Measurements from ENCODE around the gene EPHA5. TPM values are rescaled to one million over a fixed set of nuclear protein-coding genes. Genes with fewer than 3 reads are reported as not detected.

EPHA5 gene
- total and polyA plus RNA-seq, 7 donors = 0.01 to 0.06 (median 0.01) TPM; not detected in 4

DNA sequence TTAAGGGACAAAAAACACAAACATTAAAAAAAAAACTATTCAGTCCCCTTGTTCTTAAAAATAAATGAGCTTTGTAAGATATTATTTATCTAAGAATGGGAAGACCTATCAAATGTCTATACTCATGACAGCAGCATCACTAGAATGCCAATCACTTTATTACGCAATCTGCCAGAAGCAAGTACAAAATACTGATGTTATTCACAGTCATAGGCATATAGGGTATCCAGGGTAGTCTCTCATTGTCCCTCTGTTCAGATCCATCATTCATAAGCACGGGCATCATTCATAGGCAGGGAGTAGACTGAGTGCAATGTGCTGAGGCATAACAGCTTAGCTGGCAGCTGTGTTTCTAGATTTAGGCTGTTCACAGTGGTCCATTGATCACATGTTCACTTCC is 109.1 kb downstream of the EPHA5 start:
- 34 to 39% (median 35%) methylated on average over 2 of the region's 2 CpGs for WGBS, 3 donors
- intact Hi-C loops (cut with DNase I) = no loop called here
- Histone ChIP-seq H3K4me3 (no peak overlapping the region), H3K4me1 (no peaks in the 10 kb centered on the region), H3K27ac (no peak overlapping the region), H3K36me3 (ENCODE audit: insufficient read depth in 1 of 2, low read depth in 1 of 2) (no peaks in the 10 kb centered on the region), H3K9me3 (no peaks in the 10 kb centered on the region), H3K27me3 (ENCODE audit: insufficient read depth in 3 of 3, low read length in 2 of 3) (no peaks in the 10 kb centered on the region)
- ATAC-seq (no peak), DNase-seq (no peak)
- TF ChIP-seq CTCF (IDR thresholded peaks at IDR 0.05) = no peak

DNA sequence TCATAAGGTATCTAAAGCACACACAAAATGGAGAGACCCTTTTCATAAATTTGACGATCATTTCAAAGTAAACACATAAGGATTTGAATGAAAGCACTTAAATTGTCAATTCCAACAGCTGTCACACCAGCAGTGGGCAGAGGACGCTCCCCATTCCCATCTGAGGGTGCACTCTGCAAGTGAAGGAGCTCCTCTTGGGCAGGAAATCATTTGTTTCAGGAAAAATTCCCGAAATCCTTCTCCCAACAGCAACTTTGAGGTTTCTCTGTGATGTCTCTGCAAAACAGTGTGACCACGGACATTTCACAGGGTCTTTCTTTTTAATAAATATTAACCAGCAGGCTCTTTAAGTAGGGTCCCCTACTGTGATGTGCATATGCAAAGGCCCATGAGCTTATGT is 111.0 kb downstream of the EPHA5 start:
- Histone ChIP-seq H3K36me3 (ENCODE audit: insufficient read depth in 1 of 2, low read depth in 1 of 2) (no peaks in the 10 kb centered on the region), H3K27ac (no peak overlapping the region), H3K9me3 (no peaks in the 10 kb centered on the region), H3K4me3 (no peak overlapping the region), H3K4me1 (no peaks in the 10 kb centered on the region), H3K27me3 (ENCODE audit: insufficient read depth in 3 of 3, low read length in 2 of 3) (no peaks in the 10 kb centered on the region)
- intact Hi-C loops (cut with DNase I) = no loop called here
- whole genome bisulfite sequencing, 3 donors = 62 to 69% (median 63%) methylated on average over 4 of the region's 4 CpGs
- TF ChIP-seq CTCF (IDR thresholded peaks at IDR 0.05) = no peak
- DNase-seq (no peak), ATAC-seq (no peak)

DNA sequence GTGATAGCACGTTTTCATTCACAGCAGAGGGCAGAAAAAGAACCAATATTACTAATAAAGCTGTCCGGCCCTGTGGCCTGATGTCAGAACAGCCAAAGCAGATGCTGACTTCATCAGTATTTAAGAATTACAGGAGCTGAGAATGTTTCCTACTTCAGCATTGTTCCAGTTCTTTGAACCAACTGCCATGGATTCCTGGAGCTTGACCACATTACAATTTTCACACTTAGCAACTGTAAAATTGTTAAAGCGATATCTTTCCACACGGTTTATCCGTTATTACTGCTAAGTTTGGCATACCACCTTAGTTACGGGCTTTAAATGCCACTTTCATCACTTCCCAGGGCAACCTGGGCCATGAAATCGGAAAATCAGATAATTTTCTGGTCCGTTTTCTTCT is 118.2 kb downstream of the EPHA5 start:
- H3K4me1 ChIP-seq = no peaks in the 10 kb centered on the region
- ATAC-seq (no peak), DNase-seq (no peak)
- no peak for TF ChIP-seq CTCF (IDR thresholded peaks at IDR 0.05)
- no peaks in the 10 kb centered on the region for H3K9me3 ChIP-seq
- WGBS, 3 donors = 29 to 45% (median 32%) methylated on average over 8 of the region's 8 CpGs
- H3K27ac ChIP-seq = no peak overlapping the region
- no peak overlapping the region for H3K4me3 ChIP-seq
- H3K27me3 ChIP-seq (ENCODE audit: insufficient read depth in 3 of 3, low read length in 2 of 3) = no peaks in the 10 kb centered on the region
- H3K36me3 ChIP-seq (ENCODE audit: insufficient read depth in 1 of 2, low read depth in 1 of 2) = no peaks in the 10 kb centered on the region
- intact Hi-C loops (cut with DNase I) = no loop called here

- Histone ChIP-seq H3K4me3 (no peak overlapping the region), H3K9me3 (no peaks in the 10 kb centered on the region), H3K4me1 (no peaks in the 10 kb centered on the region), H3K27ac (no peak overlapping the region), H3K36me3 (ENCODE audit: insufficient read depth in 1 of 2, low read depth in 1 of 2) (no peaks in the 10 kb centered on the region), H3K27me3 (ENCODE audit: insufficient read depth in 3 of 3, low read length in 2 of 3) (no peaks in the 10 kb centered on the region)
- TF ChIP-seq CTCF (IDR thresholded peaks at IDR 0.05) = no peak
- intact Hi-C loops (cut with DNase I) = no loop called here
- ATAC-seq (no peak), DNase-seq (no peak)
- WGBS, 3 donors = 86 to 91% (median 89%) methylated on average over 11 of the region's 11 CpGs
These were observed 119.8 kb downstream of the EPHA5 start for GRCh38 chr4:65550500-65550899.

- no peaks in the 10 kb centered on the region for H3K36me3 ChIP-seq (ENCODE audit: insufficient read depth in 1 of 2, low read depth in 1 of 2)
- no peaks in the 10 kb centered on the region for H3K27me3 ChIP-seq (ENCODE audit: insufficient read depth in 3 of 3, low read length in 2 of 3)
- no peak overlapping the region for H3K27ac ChIP-seq
- DNase-seq (no peak), ATAC-seq (no peak)
- H3K4me1 ChIP-seq = no peaks in the 10 kb centered on the region
- 89 to 98% (median 90%) methylated on average over 4 of the region's 4 CpGs for WGBS, 3 donors
- H3K4me3 ChIP-seq = no peak overlapping the region
- no peaks in the 10 kb centered on the region for H3K9me3 ChIP-seq
- intact Hi-C loops (cut with DNase I) = no loop called here
- TF ChIP-seq CTCF (IDR thresholded peaks at IDR 0.05) = no peak
These were observed 123.3 kb downstream of the EPHA5 start for GRCh38 chr4:65546882-65547416.

All from psoas muscle (tissue), 8 donors.